ENCODE data around the gene SEMA3G.

SEMA3G gene

DNA sequence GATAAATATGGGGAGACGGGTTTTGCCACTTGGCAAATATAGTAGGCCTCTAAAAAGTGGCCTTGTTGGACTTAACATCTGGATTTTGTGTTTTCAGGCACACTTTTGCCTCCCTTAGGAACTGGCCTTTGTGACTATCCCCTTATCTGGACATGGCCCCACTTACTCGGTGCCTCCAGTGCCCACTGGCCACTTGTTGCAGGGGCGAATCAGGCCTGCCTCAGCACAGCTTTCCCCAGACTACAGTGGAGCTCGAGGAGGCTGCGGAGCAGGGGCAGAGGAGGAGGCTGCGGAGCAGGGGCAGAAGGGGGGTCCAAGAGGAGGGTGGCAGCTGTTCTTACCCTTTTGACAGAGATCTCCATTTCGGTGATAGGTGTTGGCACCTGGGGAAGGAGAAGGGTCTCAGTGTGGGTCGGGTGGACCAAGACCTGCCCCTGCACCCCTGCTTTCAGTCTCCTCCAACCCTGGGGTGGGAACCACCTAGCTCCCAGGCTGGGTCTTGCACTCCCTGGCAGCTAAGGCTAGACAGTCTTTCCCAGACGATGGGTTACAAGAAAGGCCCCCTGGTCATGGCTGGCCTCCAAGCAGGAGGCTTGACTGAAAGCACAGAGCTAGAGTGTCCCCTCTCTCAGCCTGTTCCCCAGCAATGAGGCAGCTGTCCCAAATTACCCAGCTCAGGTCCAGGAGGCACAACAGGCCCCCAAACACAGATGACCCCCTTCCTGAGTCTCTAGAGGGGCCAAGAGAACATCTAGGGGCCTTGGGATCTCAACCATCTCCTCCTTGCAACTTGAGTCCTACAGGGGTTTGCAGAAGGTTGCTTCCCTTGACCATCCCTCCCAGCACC lies 6.1 kb downstream of the SEMA3G start:
- no peak for DNase-seq

DNA sequence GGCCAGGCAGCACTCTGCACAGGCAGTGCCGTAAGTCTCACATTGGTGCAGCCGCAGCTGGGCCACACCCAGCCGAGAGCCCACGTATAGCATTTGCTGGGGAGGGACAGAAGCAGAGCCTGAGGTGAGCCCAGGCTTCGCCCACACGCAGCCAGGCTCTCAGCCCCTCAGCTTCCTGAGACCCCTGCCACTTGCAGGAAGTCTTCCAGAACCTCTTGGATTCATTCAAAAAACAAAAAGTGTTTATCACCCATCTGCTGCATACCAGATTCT lies 6.9 kb downstream of the SEMA3G start:
- no peak for DNase-seq

DNA sequence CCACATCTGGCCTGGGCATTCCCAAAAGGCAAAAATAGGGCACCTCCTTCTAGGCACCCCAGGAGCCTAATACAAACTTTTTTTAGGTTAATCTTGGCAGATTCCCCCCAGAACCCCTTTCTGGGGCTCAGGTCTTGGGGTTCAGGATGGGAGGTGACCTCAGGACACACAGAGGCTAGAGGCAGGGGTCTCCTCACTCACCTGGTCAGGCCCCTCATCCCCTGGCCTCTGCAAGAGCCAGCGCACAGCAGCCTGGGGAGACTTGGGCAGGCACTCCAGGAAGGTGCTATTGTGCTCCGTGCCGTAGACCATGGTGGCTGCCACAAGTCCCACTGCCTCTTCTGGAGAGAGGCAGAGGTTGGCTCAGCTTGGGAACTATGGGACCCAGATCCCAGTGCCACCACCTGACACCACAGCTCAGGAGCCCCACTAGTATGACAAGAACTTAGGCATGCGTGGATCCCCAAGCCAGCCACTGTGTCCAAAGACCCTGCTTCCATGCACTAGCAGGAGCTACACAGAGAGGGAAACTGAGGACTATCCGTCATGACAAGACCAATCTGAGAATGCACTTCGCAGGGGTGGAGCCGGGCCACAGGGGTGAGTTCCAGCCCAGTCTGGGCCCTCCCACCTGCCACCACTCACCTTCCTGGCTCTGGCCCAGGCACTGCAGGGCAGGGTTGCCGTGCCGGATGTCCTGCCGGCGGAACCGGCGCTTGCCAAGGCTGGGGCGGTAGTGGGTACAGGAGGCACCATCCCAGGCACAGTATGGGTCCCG lies 7.4 kb downstream of the SEMA3G start:
- peak in 1 of 14 donors; percentile 86 for DNase-seq

DNA sequence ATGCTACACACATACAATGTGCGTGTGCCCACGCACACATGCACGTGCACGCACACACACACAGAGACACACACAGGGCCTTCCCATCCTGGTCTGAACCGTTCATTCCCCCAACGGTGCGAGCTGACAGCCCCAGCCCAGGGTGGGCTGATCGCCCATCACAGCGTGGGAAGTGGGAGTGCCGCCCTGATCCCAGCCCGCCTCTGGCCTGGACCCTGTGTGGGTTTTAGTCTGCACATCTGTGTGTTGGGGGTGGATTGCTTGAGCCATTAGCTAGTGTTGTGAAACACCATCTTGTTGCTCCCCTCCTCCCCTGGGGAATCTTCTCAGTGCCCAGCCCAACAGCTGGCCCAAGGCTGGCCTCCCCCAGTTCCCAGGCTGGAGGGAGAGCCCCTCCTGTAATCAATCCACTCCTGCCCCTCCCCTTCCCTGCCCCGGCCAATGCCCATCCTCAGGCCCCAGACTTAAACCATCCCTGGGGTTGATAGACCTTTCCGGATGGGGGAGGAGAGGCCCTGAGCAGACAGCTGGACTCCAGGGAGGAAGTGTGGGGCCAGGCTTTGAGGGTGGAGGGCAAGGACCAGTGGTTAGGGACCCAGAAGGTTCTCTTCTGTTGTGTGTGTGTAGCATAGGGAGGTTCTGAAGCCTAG lies 8.3 kb downstream of the SEMA3G start:
- no peak for DNase-seq

DNA sequence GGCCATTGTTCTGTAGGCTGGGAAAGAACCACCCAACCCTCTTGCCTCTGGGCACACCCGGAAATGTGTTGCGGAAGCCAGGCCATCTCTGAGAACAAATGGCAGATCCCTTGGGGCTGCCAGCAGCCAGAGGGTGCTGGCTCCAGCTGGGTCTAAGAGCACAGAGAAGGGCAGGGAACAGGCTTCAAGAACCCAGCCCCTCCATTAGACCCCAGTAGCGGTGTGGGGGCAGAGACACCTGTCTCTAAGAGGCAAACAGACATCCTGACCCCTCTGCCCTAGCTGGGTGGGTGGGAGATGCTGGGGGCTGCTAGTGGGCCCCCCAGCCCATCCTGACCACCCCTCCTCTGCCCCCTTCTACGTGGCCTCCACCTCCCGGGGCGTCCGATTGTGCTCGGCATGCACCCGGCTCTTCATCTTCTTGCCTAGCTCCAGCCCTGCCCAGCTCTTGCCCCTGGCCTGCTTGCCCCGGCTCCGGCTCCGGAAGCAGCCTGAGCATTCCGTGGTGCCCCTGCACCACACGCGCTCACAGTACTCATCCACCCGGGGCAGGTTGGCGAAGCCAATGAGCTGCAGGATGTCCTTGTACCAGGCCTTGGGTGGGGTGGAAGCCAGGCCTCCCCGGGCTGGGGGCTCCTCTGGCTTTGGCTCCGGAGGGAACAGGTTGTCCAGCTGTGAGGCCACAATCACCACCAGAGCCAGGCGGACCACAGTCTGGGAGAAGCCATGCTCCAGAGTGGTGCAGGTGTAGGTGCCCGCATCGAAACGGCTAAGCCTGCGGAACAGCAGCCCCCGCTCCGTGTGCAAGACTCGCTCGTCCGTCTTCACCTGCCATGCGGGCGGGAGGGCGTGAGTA lies 9.4 kb downstream of the SEMA3G start:
- no peak for DNase-seq

DNA sequence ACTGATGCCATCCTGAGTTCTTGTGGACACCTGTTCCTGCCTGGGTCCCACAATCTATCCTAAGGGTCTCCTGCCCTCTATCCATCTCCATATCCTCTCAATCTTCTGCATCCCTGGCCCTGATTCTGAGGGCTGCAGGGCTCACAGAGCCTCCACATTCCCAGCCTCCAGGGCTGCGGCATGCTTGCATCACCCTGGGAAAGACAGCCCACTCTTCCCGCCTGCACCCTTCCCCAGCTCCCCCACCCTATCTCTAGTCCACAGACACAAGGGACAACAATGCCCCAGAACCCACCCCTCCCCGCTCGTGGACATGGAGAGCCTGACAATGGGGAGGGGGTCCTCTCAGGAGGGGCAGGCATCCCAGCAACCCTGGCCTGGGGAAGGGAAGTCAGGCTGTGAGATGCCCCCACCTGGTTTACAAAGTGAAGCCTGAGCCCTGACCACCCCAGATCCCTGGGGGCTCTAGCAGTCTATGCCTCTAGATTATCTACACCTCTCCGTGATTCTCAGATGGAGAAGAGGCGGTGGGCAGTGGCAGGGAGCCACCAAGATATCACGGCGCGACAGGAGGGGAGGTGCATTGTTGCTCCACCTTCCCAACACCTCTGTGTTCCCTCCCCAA lies 10.3 kb downstream of the SEMA3G start:
- no peak for DNase-seq

DNA sequence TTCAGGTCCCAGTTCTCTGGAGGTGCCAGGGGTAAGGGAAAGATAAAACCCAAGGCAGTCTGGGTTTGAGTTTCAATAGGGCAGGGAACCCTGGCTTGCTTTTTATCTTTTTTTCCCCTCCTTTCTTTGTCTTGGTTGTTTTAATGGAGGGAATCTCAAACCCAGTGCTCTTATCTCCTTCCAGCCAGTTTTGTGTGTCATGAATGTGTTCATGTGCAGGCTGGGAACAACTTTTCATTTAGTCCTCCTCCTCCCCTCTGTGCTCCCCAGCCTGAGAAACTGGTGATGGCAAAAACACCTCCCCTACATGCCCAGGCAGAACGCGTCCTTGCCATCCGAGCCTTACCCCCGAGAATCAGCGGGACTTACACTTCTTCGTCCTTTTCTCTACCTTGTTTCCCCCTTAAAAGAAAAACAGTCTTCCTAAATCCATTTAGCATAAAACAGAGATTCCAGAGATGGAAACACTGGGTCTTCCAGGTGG lies 10.9 kb downstream of the SEMA3G start:
- no peak for DNase-seq

DNA sequence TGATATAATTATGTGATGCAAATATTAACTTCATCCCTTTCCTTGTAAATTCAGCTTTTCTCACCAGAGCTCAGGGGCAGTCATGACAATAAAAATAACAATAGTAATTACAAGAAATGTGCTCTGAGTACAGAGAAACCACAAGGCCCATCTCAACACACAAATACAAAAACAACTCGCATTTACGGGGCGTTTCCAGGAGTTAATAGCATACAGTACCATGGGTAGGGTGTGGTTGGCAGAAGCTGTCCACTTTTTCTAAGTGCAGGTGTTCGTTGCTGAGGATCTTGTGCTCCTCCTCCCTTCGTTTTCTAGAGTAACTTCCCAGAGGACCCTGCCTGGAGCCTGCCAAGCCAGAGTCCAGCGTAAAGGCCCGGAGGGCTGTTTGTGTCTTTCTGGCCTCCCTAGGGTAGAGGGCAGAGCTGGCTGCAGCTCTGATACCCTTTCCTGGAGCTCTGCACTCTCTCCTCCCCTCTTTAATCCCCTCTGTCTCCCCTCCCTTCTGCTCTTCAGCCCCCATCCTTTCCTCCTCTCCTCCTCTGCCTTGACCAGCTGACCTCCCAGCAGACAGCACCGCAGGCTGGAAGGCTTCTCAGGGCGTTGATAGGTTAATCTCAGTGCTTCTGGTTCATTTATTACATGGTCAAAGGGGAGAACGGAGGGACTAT lies 11.4 kb downstream of the SEMA3G start:
- DNase-seq: no peak

DNA sequence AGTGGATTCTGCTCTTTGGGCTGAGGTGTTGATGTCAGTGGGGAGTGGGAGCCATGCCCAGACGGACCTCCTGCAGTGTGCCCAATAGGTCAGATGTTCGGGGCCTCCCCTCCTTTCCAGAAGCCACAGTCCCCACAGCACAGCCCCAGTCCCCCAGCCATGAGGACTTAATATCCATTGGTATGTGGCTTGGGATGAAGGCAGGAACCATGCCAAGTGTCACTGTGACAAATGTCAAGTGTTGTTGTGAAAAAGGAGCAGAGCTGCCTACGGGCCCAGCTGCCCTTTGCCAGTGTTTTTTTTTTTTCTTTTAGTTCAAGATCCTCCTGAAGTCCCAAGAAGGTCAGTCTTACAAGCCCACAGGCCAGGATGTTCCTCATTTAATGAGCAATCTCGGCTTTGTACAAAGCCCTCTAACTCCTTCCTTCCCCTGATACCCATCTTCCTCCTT lies 12.2 kb downstream of the SEMA3G start:
- no peak for DNase-seq

DNA sequence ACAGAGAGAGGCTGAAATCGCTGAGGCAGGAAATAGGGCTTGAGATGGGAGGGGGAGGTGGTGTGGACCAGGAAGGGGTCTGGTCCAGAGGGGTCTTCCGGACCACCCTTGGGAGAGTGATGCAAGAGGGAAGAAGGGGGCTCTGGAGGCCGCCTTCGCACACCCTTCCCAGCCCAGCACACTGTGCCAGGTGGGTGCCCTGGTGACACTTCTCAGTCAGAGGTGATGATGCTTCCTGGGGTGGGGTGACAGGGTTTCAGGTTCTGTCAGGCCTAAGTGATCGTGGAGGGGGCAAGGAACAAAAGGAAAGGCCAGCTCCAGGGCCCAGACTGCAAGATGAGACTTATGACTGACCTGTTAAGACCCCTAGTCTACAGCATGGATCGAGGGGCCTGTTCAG lies 12.7 kb downstream of the SEMA3G start:
- DNase-seq: no peak

DNA sequence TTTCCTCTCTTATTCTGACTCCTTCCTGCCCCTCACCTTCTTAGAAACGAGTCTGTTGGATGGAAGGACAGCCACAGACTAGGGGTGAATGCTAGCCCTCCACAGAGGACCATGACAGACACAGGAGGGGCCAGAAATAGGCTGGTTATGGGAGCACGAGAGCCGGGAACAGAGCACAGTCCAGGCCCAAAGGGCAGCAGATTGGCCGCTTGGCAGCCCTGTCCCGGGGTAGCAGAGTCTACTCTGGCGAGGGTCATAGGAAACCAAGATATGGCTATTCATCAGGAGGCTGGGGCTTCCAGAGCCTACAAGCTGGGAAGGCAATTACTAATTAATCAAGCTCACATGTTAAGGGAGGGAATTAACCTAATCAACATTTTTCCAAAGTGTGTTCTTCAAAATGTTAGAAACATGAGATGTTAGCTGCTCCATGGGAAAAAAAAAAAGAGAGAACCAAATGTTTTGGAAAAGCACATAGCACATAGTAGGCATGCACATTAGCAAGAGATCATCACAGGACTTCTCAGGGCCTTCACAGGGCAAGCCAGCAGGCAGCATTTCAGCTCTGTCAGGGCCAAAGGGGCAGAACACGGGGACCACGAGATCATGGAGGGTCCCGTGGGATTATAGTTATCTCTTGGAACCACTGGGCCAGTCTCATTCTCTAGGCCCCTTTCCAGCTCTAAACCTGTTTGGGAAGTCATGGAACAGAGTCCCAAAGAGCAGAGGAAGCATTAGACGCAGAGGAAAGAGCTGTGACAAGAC lies 13.3 kb downstream of the SEMA3G start:
- DNase-seq: no peak

DNA sequence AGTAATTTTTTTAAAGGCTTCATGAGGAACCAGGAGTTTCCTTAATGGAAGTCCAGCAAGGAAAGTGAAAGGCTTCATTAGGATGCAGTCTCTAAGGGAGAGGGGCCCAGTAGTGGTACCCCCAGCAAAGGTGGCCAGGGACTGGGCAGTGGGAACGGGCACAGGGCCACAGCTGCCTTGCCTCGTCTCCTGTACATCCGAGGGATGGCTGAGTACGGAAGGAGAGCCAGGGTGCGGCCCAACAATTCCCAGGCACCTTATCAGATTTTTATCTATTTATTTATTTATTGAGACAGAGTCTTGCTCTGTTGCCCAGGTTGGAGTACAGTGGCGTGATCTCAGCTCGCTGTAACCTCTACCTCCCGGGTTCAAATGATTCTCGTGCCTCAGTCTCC lies 14.5 kb downstream of the SEMA3G start:
- no peak for DNase-seq

DNA sequence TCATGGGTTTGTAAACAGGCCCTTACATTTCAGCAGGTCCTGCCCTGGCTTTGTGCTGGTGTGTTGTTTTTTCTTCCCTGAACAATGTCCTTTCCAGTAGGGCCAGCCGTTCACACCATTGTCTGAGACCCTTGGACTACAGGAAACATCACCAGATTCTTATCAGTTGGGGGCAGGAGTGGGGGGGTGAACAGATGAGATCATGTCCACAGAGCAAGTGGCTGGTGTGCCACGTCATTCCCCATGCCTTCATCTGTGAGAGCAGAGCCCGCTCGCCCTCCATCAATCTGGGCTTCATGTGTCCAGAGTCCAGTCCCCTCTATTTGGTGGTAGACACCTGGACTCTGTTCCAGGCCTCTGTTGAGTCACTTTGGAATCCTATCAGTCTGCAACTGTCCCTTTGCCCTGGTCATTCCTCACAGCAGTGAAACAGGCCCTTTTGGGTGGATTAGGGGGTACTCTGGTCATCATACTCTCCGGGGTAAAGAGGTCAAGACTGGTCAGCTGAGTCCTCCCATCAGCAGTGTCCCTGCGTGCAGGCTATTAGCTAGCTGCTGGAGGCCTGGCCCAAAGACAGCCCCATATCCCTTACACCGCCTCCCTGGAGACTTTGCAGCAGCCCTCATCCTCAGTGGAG lies 15.0 kb downstream of the SEMA3G start:
- no peak for DNase-seq

DNA sequence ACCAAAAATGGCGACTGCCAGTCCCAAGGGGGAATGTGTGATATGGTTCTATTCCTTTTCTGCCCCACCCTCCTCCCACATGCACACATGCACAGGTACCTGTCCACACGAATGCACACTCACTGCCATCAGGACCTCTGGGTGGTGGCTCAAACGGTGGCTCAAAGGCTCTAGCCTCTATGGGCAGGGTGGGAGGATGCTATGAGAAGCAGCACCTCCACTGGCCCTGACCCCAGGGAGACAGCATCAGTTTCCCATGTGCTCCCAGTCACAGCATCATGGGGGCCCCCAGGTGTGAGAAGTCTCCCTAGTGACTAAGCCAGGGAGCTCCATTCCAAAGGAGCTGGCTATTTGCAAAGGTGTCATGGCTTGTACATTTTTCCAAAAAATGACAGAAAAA lies 15.9 kb downstream of the SEMA3G start:
- DNase-seq: no peak

DNA sequence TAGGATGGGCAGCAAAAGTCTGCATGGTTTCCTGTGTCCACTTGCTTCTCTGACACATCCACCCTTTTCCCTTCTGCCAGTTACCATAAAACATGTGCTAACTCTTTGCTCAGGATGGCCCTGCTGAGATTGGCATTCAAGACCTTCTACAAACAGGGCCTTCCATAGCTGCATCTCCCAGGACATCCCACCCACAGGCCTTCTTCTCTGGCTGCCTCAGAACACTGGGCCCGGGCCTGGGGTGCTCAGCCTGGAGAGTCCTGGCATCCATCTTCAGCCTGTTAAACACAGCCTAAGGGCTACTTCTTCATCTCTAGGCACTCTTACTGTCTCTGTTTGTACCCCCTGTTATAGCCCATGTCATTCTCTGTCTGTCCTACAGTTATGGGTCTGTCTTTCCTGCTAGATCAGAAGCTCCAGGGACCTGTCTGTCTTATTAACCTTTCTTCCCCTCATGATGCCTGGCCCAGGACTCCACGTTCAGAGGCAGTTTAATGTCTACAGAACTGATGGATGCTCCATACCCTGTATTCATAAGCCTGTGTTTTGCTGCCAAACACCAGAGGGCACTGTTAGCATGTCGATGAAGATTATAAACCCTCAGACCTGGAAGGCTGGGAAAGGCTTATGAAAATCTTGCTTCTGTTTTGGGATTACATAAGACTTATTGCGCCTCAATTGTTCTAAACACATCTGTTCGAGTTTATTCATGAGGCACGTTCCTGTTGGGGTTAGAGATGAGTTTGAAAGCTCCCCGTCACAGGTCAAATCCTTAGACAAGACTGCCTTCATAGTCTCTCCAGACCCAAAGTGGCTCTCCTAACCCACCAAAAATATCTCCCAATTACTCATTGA lies 16.5 kb downstream of the SEMA3G start:
- DNase-seq: peak in 9 of 14 donors; percentile 16 to 82 (median 40)

DNA sequence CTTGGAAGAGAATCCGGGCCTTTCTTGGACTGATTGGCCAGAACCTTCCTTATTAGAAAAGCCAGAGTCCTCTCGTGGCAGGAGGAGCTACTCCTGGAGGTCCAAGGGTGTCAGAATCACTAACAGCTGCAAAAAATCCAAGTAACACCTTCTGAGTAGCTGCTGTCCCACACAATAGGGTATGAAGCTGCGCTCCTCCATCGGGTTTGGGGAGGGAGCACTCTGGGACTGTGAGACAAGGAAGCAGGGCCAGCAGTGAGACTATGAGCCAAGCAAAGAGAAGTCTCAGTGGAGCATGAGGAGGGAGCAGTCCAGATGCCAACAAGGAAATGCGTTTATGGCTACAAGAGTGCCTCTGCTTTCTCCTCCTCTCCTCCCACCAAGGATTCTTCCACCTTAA lies 21.7 kb downstream of the SEMA3G start:
- DNase-seq: no peak

DNA sequence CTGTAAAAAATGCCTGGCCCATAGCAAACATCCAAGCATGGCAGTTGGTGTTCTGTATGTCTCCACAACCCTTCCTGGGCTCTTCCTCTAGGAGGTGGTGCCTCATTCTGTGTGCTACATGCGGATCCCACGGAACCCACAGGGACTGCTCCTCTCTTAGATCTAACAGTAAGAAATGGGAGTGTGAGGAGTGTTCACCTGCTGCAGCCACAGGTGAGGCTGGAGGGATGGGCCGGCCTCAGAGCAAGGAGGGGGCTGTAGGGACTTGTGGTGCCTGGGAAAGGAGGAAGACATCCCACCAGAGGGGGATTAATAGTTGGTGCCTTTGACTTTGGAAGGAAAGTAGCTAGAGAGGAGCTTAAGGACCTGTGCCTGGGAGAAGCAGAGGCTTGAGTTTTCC lies 22.2 kb downstream of the SEMA3G start:
- no peak for DNase-seq

DNA sequence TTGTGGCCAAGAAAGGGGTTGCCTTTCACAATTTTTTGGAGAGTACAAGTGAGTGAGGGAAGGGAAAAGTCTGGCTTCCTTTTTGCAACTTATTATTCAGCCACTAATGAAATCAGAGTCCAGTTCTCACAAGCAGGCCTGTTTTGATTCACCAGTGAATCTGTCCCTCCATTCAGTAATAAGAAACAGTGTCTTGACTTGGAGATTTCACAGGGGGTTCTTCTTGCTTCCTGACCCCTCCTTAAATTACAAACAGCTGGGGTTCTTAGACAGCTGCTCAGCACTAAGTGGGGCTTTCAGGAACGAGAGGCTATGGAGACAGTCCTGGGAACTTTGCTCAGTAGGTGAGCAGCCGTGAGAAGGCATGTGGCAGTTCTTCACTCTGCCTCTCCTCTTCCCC lies 24.5 kb downstream of the SEMA3G start:
- DNase-seq: no peak

DNA sequence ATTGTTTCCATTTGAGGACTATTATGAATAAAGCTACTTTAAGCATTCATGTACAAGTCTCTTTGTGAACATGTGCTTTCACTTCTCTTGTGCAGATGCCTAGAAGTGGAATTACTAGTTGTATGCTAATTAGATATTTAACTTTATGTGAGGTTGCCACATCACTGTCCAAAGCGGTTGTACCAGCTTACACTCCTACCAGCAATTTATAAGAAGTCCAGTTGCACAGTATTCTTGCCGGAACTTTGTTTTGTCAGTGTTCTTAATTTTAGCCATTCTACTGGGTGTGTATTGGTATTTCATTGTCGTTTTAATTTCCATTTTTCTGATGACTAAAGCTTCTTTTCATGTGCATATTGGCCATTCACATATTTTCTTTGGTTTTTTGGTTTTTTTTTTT lies 29.1 kb downstream of the SEMA3G start:
- no peak for DNase-seq

Data from C1 segment of cervical spinal cord (tissue), 14 donors.